AG09309 (cell line): ENCODE results near the gene INPP5A.
"Not testable (repeated sequence)": the region's sequence is repeated elsewhere in the genome, so short reads cannot be mapped to it uniquely, and the experiment has no call there.

ENCODE experiments used
- DNase-seq: peaks from one replicate; pipeline ENCODE4 v3.0.0-alpha.2; 2010; ENCODE audit warnings: low read depth
- H3K4me3 ChIP-seq: 2 replicates; pipeline ENCODE4 v1.5.1; 2011; ENCODE audit warnings: mild to moderate bottlenecking, low read depth, low read length, moderate library complexity; ENCODE audit not compliant: control insufficient read depth
- CTCF ChIP-seq: IDR thresholded peaks from 2 replicates; pipeline ENCODE4 v1.5.1; 2011; ENCODE audit warnings: mild to moderate bottlenecking, low read depth, low read length, inconsistent platforms; ENCODE audit not compliant: insufficient read depth, control insufficient read depth; ENCODE audit errors: missing control alignments

Gene INPP5A

GRCh38 chr10:132537684-132538001 is at the start of gene INPP5A:
INPP5A (plus strand) TSS chr10:132537787; CDS start chr10:132538097, 310 bp downstream.
- no peak for TF ChIP-seq CTCF
- peak within 1 kb of the TSS; percentile 93 for H3K4me3 ChIP-seq
- DNase-seq: no peak

- TF ChIP-seq CTCF: no peak
- DNase-seq: no peak
- no peak overlapping the region for H3K4me3 ChIP-seq
Measured at GRCh38 chr10:132488231-132488821, 49.3 kb upstream of the INPP5A start.

GRCh38 chr10:132489053-132489703 is 48.4 kb upstream of the INPP5A start:
- TF ChIP-seq CTCF: no peak
- peak; percentile 32 for DNase-seq

GRCh38 chr10:132489704-132490534 is 47.7 kb upstream of the INPP5A start:
- H3K4me3 ChIP-seq: no peak overlapping the region
- TF ChIP-seq CTCF: no peak
- DNase-seq: no peak

More at GRCh38 chr10:132489053-132489703, 48.4 kb upstream of the INPP5A start:
- H3K4me3 ChIP-seq: no peak overlapping the region

GRCh38 chr10:132491534-132491933 is 46.1 kb upstream of the INPP5A start:
- not testable (repeated sequence) for DNase-seq, H3K4me3 ChIP-seq

- no peak overlapping the region for H3K4me3 ChIP-seq
- DNase-seq: no peak
- no peak for TF ChIP-seq CTCF
Measured at GRCh38 chr10:132492323-132493025, 45.1 kb upstream of the INPP5A start.
